Activated CD8-positive, alpha-beta T cell treated with anti-CD3 and anti-CD28 coated beads for 36 hours (primary cell): ENCODE results near the gene DDAH1. TPM values are rescaled to one million over a fixed set of nuclear protein-coding genes. Genes with fewer than 3 reads are reported as not detected.

Experiments used
- ATAC-seq: fragments of 200-7000 bp; cut with Tn5 transposase; one replicate; pipeline ENCODE4 v1.10.0; 2021; ENCODE audit warnings: mild to moderate bottlenecking, moderate library complexity
- CTCF ChIA-PET: fragments of 350-600 bp; sonication (Branson Sonifier 250); formaldehyde crosslinking; loops from one replicate; lab custom pipeline; 2021; ENCODE audit warnings: antibody characterized with exemption; lab: Charles Lee
- POLR2A ChIA-PET: fragments of 350-600 bp; sonication (Branson Sonifier 250); formaldehyde crosslinking; loops from one replicate; lab custom pipeline; 2021; ENCODE audit warnings: antibody characterized with exemption; lab: Charles Lee
- DNase-seq: peaks from one replicate; pipeline ENCODE4 v3.0.0-alpha.2; 2020
- H3K27ac Mint-ChIP-seq: one replicate; pipeline ENCODE4 v1.8.0; 2021; ENCODE audit warnings: mild to moderate bottlenecking, mixed read lengths
- H3K27me3 Mint-ChIP-seq: one replicate; pipeline ENCODE4 v1.8.0; 2021; ENCODE audit warnings: mixed read lengths
- H3K36me3 Mint-ChIP-seq: one replicate; pipeline ENCODE4 v1.8.0; 2021; ENCODE audit warnings: low read depth, mixed read lengths
- H3K4me1 Mint-ChIP-seq: one replicate; pipeline ENCODE4 v1.8.0; 2021; ENCODE audit warnings: low read depth, mixed read lengths
- H3K4me3 Mint-ChIP-seq: one replicate; pipeline ENCODE4 v1.8.0; 2021; ENCODE audit warnings: mild to moderate bottlenecking, moderate library complexity, mixed read lengths
- H3K9me3 Mint-ChIP-seq: one replicate; pipeline ENCODE4 v1.8.0; 2021; ENCODE audit warnings: mixed read lengths
- CTCF ChIP-seq: fragments of 200-600 bp; IDR thresholded peaks from one replicate; pipeline ENCODE4 v1.8.0; 2022; ENCODE audit warnings: antibody characterized with exemption, mild to moderate bottlenecking
- intact Hi-C: fragments of 100-400 bp; cut with micrococcal nuclease; formaldehyde crosslinking; loops from one replicate; pipeline ENCODE4 v1.10.0; 2022
- total RNA-seq, 2 experiments: library from RNA; stranded (reverse); gene quantifications; one replicate each; pipeline ENCODE4 v1.2.3, GENCODE V29; 2021

DDAH1 gene
- total RNA-seq, 2 experiments from 2014 or later: 0.07 to 0.09 TPM

GRCh38 chr1:85372683-85373377 is 92.1 kb downstream of the DDAH1 start:
- intact Hi-C loops: no loop called here
- Mint-ChIP-seq H3K4me1 (no peaks in the 10 kb centered on the region), H3K9me3 (no peaks in the 10 kb centered on the region), H3K4me3 (no peak overlapping the region), H3K27me3 (peaks cover 6% of the 10 kb centered on the region), H3K36me3 (no peaks in the 10 kb centered on the region), H3K27ac (no peak overlapping the region)
- CTCF ChIA-PET: interaction anchor here (1.9 kb wide), 1 partner anchor 11 kb away, joined by 6 read pairs; no protein-coding TSS in a partner anchor
- TF ChIP-seq CTCF: no peak
- no peak for DNase-seq
- ATAC-seq: no peak
- POLR2A ChIA-PET: no interaction called here

DNA sequence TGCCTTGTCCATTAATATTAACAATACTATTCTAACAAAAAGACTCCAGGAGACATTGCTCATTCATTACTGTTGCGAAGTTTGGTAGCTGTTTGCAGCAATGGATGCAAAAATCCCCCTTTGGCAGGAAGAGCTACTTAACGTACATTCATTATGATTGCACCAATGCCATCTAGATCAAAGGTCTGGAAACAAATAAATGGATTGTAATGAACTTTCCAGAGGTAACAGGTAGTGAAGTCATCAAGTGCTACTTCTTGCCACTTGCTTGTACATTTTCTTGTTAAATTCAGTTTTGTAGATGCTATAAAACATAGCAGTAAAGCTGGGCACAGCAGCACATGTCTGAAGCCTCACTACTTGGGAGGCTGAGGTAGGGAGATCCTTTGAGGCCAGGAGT is 93.9 kb downstream of the DDAH1 start:
- DNase-seq (no peak), ATAC-seq (no peak)
- Mint-ChIP-seq H3K27ac (no peak overlapping the region), H3K36me3 (no peaks in the 10 kb centered on the region), H3K4me3 (no peak overlapping the region), H3K9me3 (no peaks in the 10 kb centered on the region), H3K4me1 (no peaks in the 10 kb centered on the region), H3K27me3 (peaks cover 11% of the 10 kb centered on the region)
- ChIA-PET POLR2A (no interaction called here), CTCF (interaction anchor here (1.9 kb wide), 1 partner anchor 9 kb away, joined by 6 read pairs; no protein-coding TSS in a partner anchor)
- intact Hi-C loops: no loop called here
- TF ChIP-seq CTCF: no peak

- no peak overlapping the region for H3K4me3 Mint-ChIP-seq
Measured at GRCh38 chr1:85368073-85368770, 96.7 kb downstream of the DDAH1 start.

GRCh38 chr1:85366391-85367170 is 98.4 kb downstream of the DDAH1 start:
- CTCF ChIA-PET: no interaction called here
- Mint-ChIP-seq H3K4me1 (no peaks in the 10 kb centered on the region), H3K36me3 (no peaks in the 10 kb centered on the region), H3K27ac (no peak overlapping the region), H3K4me3 (no peak overlapping the region), H3K27me3 (peaks cover 7% of the 10 kb centered on the region), H3K9me3 (no peaks in the 10 kb centered on the region)
- intact Hi-C loops: no loop called here
- no peak for DNase-seq
- no peak for ATAC-seq
- POLR2A ChIA-PET: no interaction called here
- TF ChIP-seq CTCF: no peak

More at GRCh38 chr1:85368073-85368770, 96.7 kb downstream of the DDAH1 start:
- ATAC-seq (no peak), DNase-seq (no peak)
- Mint-ChIP-seq H3K27ac (no peak overlapping the region), H3K36me3 (no peaks in the 10 kb centered on the region), H3K4me1 (no peaks in the 10 kb centered on the region), H3K27me3 (peaks cover 7% of the 10 kb centered on the region), H3K9me3 (no peaks in the 10 kb centered on the region)
- CTCF ChIA-PET: no interaction called here
- POLR2A ChIA-PET: no interaction called here
- intact Hi-C loops: no loop called here
- no peak for TF ChIP-seq CTCF
